KBM-7 (cell line): ENCODE measurements around the gene WLS.

Source experiments
- DNase-seq: peaks from one replicate; pipeline ENCODE4 v3.0.0-alpha.2; 2015
- in situ Hi-C: fragments of 300-500 bp; cut with MboI; formaldehyde crosslinking; loops from 2 replicates; pipeline ENCODE4 v1.14.3; 2020; ENCODE audit warnings: low sequenced_read_pairs, low pct_unique_long_range_greater_than_20kb, mixed read lengths

The WLS gene

GRCh38 chr1:68204977-68205630 lies 27.2 kb downstream of the WLS start:
- no peak for DNase-seq
- in situ Hi-C loops = no loop called here

GRCh38 chr1:68202239-68202832 lies 30.0 kb downstream of the WLS start:
- in situ Hi-C loops = no loop called here

GRCh38 chr1:68201546-68202238 lies 30.6 kb downstream of the WLS start:
- in situ Hi-C loops = no loop called here
- DNase-seq = no peak

More at GRCh38 chr1:68202239-68202832, 30.0 kb downstream of the WLS start:
- no peak for DNase-seq

- no peak for DNase-seq
Measured at GRCh38 chr1:68199603-68200002, 32.7 kb downstream of the WLS start.

GRCh38 chr1:68198752-68199151 lies 33.6 kb downstream of the WLS start:
- in situ Hi-C loops = no loop called here
- DNase-seq = no peak

More at GRCh38 chr1:68199603-68200002, 32.7 kb downstream of the WLS start:
- in situ Hi-C loops = no loop called here

GRCh38 chr1:68197891-68198290 lies 34.4 kb downstream of the WLS start:
- no peak for DNase-seq
- in situ Hi-C loops = no loop called here

GRCh38 chr1:68197461-68197860 lies 34.9 kb downstream of the WLS start:
- DNase-seq = no peak
- in situ Hi-C loops = no loop called here

- in situ Hi-C loops = no loop called here
- DNase-seq = no peak
Measured at GRCh38 chr1:68196676-68197075, 35.6 kb downstream of the WLS start.

- in situ Hi-C loops = no loop called here
- DNase-seq = no peak
Measured at GRCh38 chr1:68191717-68192116, 40.6 kb downstream of the WLS start.

- in situ Hi-C loops = no loop called here
- no peak for DNase-seq
Measured at GRCh38 chr1:68188644-68189340, 43.5 kb downstream of the WLS start.

- no peak for DNase-seq
- in situ Hi-C loops = no loop called here
Measured at GRCh38 chr1:68188060-68188538, 44.2 kb downstream of the WLS start.

- no peak for DNase-seq
- in situ Hi-C loops = no loop called here
Measured at GRCh38 chr1:68185743-68186142, 46.6 kb downstream of the WLS start.

- no peak for DNase-seq
- in situ Hi-C loops = no loop called here
Measured at GRCh38 chr1:68183895-68184294, 48.4 kb downstream of the WLS start.

- in situ Hi-C loops = no loop called here
- no peak for DNase-seq
Measured at GRCh38 chr1:68181165-68181556, 51.2 kb downstream of the WLS start.

GRCh38 chr1:68180441-68181164 lies 51.7 kb downstream of the WLS start:
- DNase-seq = no peak
- in situ Hi-C loops = no loop called here

- in situ Hi-C loops = no loop called here
- DNase-seq = no peak
Measured at GRCh38 chr1:68178821-68179490, 53.4 kb downstream of the WLS start.

GRCh38 chr1:68175621-68176398 lies 56.5 kb downstream of the WLS start:
- in situ Hi-C loops = no loop called here
- no peak for DNase-seq

- in situ Hi-C loops = no loop called here
- DNase-seq = no peak
Measured at GRCh38 chr1:68174738-68175113, 57.6 kb downstream of the WLS start.
